Parathyroid adenoma (tissue), 2 donors: Measurements from ENCODE around the gene KLHL29.

Experiments used
- H2AFZ ChIP-seq: fragments of 300-600 bp; sonication (generic); one replicate; pipeline ENCODE4 v1.7.0; 2017; ENCODE audit warnings: antibody characterized with exemption, mild to moderate bottlenecking
- H3K27ac ChIP-seq: fragments of 300-600 bp; sonication (generic); one replicate; pipeline ENCODE4 v1.7.0; 2017
- H3K27me3 ChIP-seq: fragments of 300-600 bp; sonication (generic); one replicate; pipeline ENCODE4 v1.7.0; 2017; ENCODE audit warnings: low read length; ENCODE audit not compliant: control insufficient read depth, insufficient read depth
- H3K36me3 ChIP-seq: fragments of 300-600 bp; sonication (generic); one replicate; pipeline ENCODE4 v1.7.0; 2017; ENCODE audit warnings: low read length; ENCODE audit not compliant: control insufficient read depth, insufficient read depth
- H3K4me1 ChIP-seq: fragments of 300-600 bp; sonication (generic); one replicate; pipeline ENCODE4 v1.7.0; 2017; ENCODE audit warnings: control low read depth
- H3K4me2 ChIP-seq: fragments of 300-600 bp; sonication (generic); one replicate; pipeline ENCODE4 v1.7.0; 2017; ENCODE audit warnings: low read length
- H3K4me3 ChIP-seq: fragments of 300-600 bp; sonication (generic); one replicate; pipeline ENCODE4 v1.7.0; 2017; ENCODE audit warnings: low read depth, low read length
- H3K79me2 ChIP-seq: fragments of 300-600 bp; sonication (generic); one replicate; pipeline ENCODE4 v1.7.0; 2017; ENCODE audit warnings: control low read depth
- H3K9ac ChIP-seq: fragments of 300-600 bp; sonication (generic); one replicate; pipeline ENCODE4 v1.7.0; 2017; ENCODE audit warnings: mild to moderate bottlenecking
- H3K9me3 ChIP-seq: fragments of 300-600 bp; sonication (generic); one replicate; pipeline ENCODE4 v1.7.0; 2017; ENCODE audit warnings: low read length; ENCODE audit not compliant: control insufficient read depth
- CTCF ChIP-seq: fragments of 300-600 bp; sonication (generic); IDR thresholded peaks from one replicate; pipeline ENCODE4 v1.7.0; 2017; ENCODE audit warnings: antibody characterized with exemption, mild to moderate bottlenecking
- donor health status: primary hyperparathyroidism.

The KLHL29 gene

GRCh38 chr2:23751747-23752265 lies 366.8 kb downstream of the KLHL29 start:
- Histone ChIP-seq H2AFZ (no peak overlapping the region), H3K4me3 (no peak overlapping the region), H3K27me3 (no peaks in the 10 kb centered on the region), H3K36me3 (no peaks in the 10 kb centered on the region), H3K4me1 (no peaks in the 10 kb centered on the region), H3K4me2 (no peak overlapping the region), H3K9ac (no peak overlapping the region), H3K79me2 (no peaks in the 10 kb centered on the region), H3K9me3 (no peaks in the 10 kb centered on the region), H3K27ac (no peak overlapping the region)
- no peak for TF ChIP-seq CTCF

DNA sequence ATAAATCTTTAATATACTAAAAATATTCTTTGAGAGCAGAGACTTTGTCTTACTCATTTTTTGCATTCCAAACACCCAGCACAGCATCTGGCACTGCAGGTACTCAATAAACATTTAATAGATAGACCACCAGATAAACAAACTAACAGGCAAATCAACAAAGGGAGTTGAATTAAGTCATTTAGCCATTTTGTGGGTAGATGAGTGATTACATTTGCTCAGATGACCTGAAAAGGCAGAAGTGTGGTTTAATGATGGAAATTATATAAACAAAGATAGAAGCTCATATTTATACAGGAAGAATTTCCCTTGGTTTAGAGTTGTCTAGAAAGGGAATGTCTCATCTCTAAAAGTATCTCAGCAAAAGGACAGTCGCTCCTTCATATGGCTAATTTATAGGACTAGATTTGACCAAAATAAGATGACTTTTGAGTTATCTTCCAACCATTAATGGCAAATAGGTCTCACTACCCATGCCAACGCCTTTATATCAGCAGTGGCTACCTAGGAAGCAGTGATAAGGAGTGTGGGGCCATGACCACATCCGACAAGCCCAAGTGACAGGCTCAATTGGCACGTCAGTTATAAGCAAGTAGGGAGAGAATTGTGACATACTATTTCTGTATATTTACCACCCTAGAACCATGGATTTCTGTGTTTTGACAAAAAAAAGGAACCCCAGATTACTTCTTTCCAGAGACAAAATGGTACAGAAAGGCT lies 368.5 kb downstream of the KLHL29 start:
- Histone ChIP-seq H3K4me1 (no peaks in the 10 kb centered on the region), H3K9me3 (no peaks in the 10 kb centered on the region), H3K27ac (no peak overlapping the region), H3K9ac (no peak overlapping the region), H3K36me3 (no peaks in the 10 kb centered on the region), H3K79me2 (no peaks in the 10 kb centered on the region), H2AFZ (no peak overlapping the region), H3K4me3 (no peak overlapping the region), H3K27me3 (no peaks in the 10 kb centered on the region), H3K4me2 (no peak overlapping the region)
- TF ChIP-seq CTCF = no peak

GRCh38 chr2:23754970-23755369 lies 370.0 kb downstream of the KLHL29 start:
- no peak for TF ChIP-seq CTCF

GRCh38 chr2:23756593-23757292 lies 371.8 kb downstream of the KLHL29 start:
- Histone ChIP-seq H3K36me3 (no peaks in the 10 kb centered on the region), H2AFZ (no peak overlapping the region), H3K4me3 (no peak overlapping the region), H3K4me1 (no peaks in the 10 kb centered on the region), H3K27ac (no peak overlapping the region), H3K4me2 (no peak overlapping the region), H3K9me3 (no peaks in the 10 kb centered on the region), H3K27me3 (no peaks in the 10 kb centered on the region), H3K79me2 (no peaks in the 10 kb centered on the region), H3K9ac (no peak overlapping the region)
- TF ChIP-seq CTCF = no peak

More at GRCh38 chr2:23754970-23755369, 370.0 kb downstream of the KLHL29 start:
- H3K9ac ChIP-seq = no peak overlapping the region
- no peaks in the 10 kb centered on the region for H3K36me3 ChIP-seq
- no peaks in the 10 kb centered on the region for H3K4me1 ChIP-seq
- H3K79me2 ChIP-seq = no peaks in the 10 kb centered on the region
- H3K4me3 ChIP-seq = no peak overlapping the region
- H3K27me3 ChIP-seq = no peaks in the 10 kb centered on the region
- no peak overlapping the region for H3K4me2 ChIP-seq
- H2AFZ ChIP-seq = no peak overlapping the region
- H3K9me3 ChIP-seq = no peaks in the 10 kb centered on the region
- H3K27ac ChIP-seq = no peak overlapping the region
